ENCODE data around the gene TMEM123. TPM values are rescaled to one million over a fixed set of nuclear protein-coding genes. Genes with fewer than 3 reads are reported as not detected.

Gene TMEM123
- total and polyA plus RNA-seq, 2 of the 13 experiments (the other 11 are each of a cell fraction or from before 2014, with no cell fraction given), result 365 to 2,761 TPM

GRCh38 chr11:102451681-102452460 is 694 bp downstream of the TMEM123 start (continued):
- TF ChIP-seq MLXIP (CRISPR knock-in tag; IDR thresholded peaks at IDR 0.05; ENCODE audit: borderline replicate concordance), result no peak
- peak; percentile 63; the same call in 1 of the 2 replicates for TF ChIP-seq SOX13 (IDR thresholded peaks at IDR 0.05)
- TF ChIP-seq SOX13 (CRISPR knock-in tag; conservative IDR thresholded peaks at IDR 0.05 in 1 of 2, IDR thresholded peaks at IDR 0.05 in 1 of 2), result peak in 1 of 2 experiments; percentile 90; a peak in 2 of 4 replicates
- no peak for TF ChIP-seq ZIK1 (CRISPR knock-in tag; IDR thresholded peaks at IDR 0.05; ENCODE audit: borderline replicate concordance, low read depth)
- peak; percentile 71; the same call in 1 of the 2 replicates for TF ChIP-seq SSRP1 (CRISPR knock-in tag; IDR thresholded peaks at IDR 0.05)
- TF ChIP-seq ZNF224 (CRISPR knock-in tag; IDR thresholded peaks at IDR 0.05), result no peak
- peak; percentile 35; the same call in 1 of the 2 replicates for TF ChIP-seq SPEN (CRISPR knock-in tag; IDR thresholded peaks at IDR 0.05; ENCODE audit: low read depth)
- peak; percentile 66 for TF ChIP-seq GATAD2A (CRISPR knock-in tag; IDR thresholded peaks at IDR 0.05)
- TF ChIP-seq, protein P1, sequence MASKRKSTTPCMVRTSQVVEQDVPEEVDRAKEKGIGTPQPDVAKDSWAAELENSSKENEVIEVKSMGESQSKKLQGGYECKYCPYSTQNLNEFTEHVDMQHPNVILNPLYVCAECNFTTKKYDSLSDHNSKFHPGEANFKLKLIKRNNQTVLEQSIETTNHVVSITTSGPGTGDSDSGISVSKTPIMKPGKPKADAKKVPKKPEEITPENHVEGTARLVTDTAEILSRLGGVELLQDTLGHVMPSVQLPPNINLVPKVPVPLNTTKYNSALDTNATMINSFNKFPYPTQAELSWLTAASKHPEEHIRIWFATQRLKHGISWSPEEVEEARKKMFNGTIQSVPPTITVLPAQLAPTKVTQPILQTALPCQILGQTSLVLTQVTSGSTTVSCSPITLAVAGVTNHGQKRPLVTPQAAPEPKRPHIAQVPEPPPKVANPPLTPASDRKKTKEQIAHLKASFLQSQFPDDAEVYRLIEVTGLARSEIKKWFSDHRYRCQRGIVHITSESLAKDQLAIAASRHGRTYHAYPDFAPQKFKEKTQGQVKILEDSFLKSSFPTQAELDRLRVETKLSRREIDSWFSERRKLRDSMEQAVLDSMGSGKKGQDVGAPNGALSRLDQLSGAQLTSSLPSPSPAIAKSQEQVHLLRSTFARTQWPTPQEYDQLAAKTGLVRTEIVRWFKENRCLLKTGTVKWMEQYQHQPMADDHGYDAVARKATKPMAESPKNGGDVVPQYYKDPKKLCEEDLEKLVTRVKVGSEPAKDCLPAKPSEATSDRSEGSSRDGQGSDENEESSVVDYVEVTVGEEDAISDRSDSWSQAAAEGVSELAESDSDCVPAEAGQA (IDR thresholded peaks at IDR 0.05; ENCODE audit: low read depth), result 0 out of 2 replicates have a peak, but pooled peaks have one; percentile 48
- TF ChIP-seq, protein P1 (CRISPR knock-in tag; IDR thresholded peaks at IDR 0.05; ENCODE audit: borderline replicate concordance), result peak; percentile 65
- no peak for TF ChIP-seq RFX5 (IDR thresholded peaks at IDR 0.05; ENCODE audit: low read depth, low read length)
- TF ChIP-seq ZNF30 (CRISPR knock-in tag; IDR thresholded peaks at IDR 0.05), result no peak
- no peak for TF ChIP-seq DNMT1 (CRISPR knock-in tag; IDR thresholded peaks at IDR 0.05)
- peak in 1 of 2 experiments; percentile 85; a peak in 1 of 4 replicates for TF ChIP-seq EP300 (IDR thresholded peaks at IDR 0.05; ENCODE audit: low read depth in 2 of 2, low read length in 2 of 2)
- peak; percentile 64; the same call in 1 of the 2 replicates for TF ChIP-seq EP300 (CRISPR knock-in tag; IDR thresholded peaks at IDR 0.05; ENCODE audit: borderline replicate concordance)
- TF ChIP-seq, protein P2, sequence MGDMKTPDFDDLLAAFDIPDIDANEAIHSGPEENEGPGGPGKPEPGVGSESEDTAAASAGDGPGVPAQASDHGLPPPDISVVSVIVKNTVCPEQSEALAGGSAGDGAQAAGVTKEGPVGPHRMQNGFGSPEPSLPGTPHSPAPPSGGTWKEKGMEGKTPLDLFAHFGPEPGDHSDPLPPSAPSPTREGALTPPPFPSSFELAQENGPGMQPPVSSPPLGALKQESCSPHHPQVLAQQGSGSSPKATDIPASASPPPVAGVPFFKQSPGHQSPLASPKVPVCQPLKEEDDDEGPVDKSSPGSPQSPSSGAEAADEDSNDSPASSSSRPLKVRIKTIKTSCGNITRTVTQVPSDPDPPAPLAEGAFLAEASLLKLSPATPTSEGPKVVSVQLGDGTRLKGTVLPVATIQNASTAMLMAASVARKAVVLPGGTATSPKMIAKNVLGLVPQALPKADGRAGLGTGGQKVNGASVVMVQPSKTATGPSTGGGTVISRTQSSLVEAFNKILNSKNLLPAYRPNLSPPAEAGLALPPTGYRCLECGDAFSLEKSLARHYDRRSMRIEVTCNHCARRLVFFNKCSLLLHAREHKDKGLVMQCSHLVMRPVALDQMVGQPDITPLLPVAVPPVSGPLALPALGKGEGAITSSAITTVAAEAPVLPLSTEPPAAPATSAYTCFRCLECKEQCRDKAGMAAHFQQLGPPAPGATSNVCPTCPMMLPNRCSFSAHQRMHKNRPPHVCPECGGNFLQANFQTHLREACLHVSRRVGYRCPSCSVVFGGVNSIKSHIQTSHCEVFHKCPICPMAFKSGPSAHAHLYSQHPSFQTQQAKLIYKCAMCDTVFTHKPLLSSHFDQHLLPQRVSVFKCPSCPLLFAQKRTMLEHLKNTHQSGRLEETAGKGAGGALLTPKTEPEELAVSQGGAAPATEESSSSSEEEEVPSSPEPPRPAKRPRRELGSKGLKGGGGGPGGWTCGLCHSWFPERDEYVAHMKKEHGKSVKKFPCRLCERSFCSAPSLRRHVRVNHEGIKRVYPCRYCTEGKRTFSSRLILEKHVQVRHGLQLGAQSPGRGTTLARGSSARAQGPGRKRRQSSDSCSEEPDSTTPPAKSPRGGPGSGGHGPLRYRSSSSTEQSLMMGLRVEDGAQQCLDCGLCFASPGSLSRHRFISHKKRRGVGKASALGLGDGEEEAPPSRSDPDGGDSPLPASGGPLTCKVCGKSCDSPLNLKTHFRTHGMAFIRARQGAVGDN (CRISPR knock-in tag; IDR thresholded peaks at IDR 0.05), result peak; percentile 72

Data from HepG2 (cell line).